H1 (cell line): ENCODE data around the gene RALGAPA2. TPM values are rescaled to one million over a fixed set of nuclear protein-coding genes. Genes with fewer than 3 reads are reported as not detected.

ENCODE experiments used
- RXRA ChIP-seq: IDR thresholded peaks from 2 replicates; pipeline ENCODE4 v1.6.1; 2011; ENCODE audit warnings: low read depth, mild to moderate bottlenecking, low read length, moderate library complexity; ENCODE audit not compliant: insufficient read depth
- SAP30 ChIP-seq: fragments of 300-600 bp; sonication (generic); IDR thresholded peaks from 2 replicates; pipeline ENCODE4 v1.7.1; 2012; ENCODE audit warnings: low read length, moderate library complexity, mild to moderate bottlenecking, inconsistent platforms; ENCODE audit not compliant: insufficient read depth, insufficient replicate concordance
- SIX5 ChIP-seq: IDR thresholded peaks from 2 replicates; pipeline ENCODE4 v1.6.1; 2011; ENCODE audit warnings: mild to moderate bottlenecking, low read depth, low read length
- SP1 ChIP-seq: IDR thresholded peaks from 2 replicates; pipeline ENCODE4 v1.6.1; 2011; ENCODE audit warnings: low read depth, low read length
- TAF7 ChIP-seq: optimal IDR thresholded peaks from 2 replicates; pipeline ENCODE3; 2011; ENCODE audit warnings: low read depth, mild to moderate bottlenecking, inconsistent platforms, low read length, moderate library complexity, borderline replicate concordance
- TEAD4 ChIP-seq: IDR thresholded peaks from 2 replicates; pipeline ENCODE4 v1.6.1; 2012; ENCODE audit warnings: low read depth, low read length, inconsistent platforms, mixed read lengths
- YY1 ChIP-seq: IDR thresholded peaks from 2 replicates; pipeline ENCODE4 v1.6.1; 2011; ENCODE audit warnings: low read depth, mild to moderate bottlenecking, low read length
- polyA plus RNA-seq, 7 experiments: library from polyadenylated mRNA; depleted of rRNA in 3 of 7; stranded (reverse) in 5 of 7; unstranded in 2 of 7; fragments of >200 nt in 5 of 7; fragments of 200-250 nt in 2 of 7; gene quantifications; 1 replicate in 5 of 7; 2 replicates in 1 of 7; 4 replicates in 1 of 7; pipeline versions ENCODE4 v1.2.1 to v1.2.3, GENCODE V29; 2011 to 2013; ENCODE audit warnings: missing spikeins in 2 of 7, mixed read lengths in 2 of 7
- total RNA-seq: library from RNA; stranded (reverse); fragmentation: NEBNext Ultra II Directional; extraction: Animal tissue kit (Norgen Biotek cat#: 25700); gene quantifications from 2 replicates; pipeline ENCODE4 v1.2.1, GENCODE V29; 2021

RALGAPA2 gene
- total and polyA plus RNA-seq, 2 of the 8 experiments (the other 6 are each of a cell fraction or from before 2014, with no cell fraction given): 5.1 to 25.5 TPM

- no peak for TF ChIP-seq TAF7
- TF ChIP-seq SP1: no peak
- no peak for TF ChIP-seq RXRA
- no peak for TF ChIP-seq SAP30
- no peak for TF ChIP-seq SIX5
- no peak for TF ChIP-seq YY1
- TF ChIP-seq TEAD4: no peak
Observed at GRCh38 chr20:20573797-20574196, 138.6 kb downstream of the RALGAPA2 start (continued).
